Femur (tissue), 1 donor: ENCODE measurements around the gene ABCD2.
"Not testable (repeated sequence)": the region's sequence is repeated elsewhere in the genome, so short reads cannot be mapped to it uniquely, and the experiment has no call there.

Experiments
- DNase-seq: peaks from one replicate; pipeline ENCODE4 v3.0.0-alpha.2; 2017

Gene ABCD2

GRCh38 chr12:39526974-39527373 lies 92.6 kb downstream of the ABCD2 start:
- no peak for DNase-seq

- DNase-seq, result not testable (repeated sequence)
These were observed 97.4 kb downstream of the ABCD2 start for GRCh38 chr12:39522167-39522566.

DNA sequence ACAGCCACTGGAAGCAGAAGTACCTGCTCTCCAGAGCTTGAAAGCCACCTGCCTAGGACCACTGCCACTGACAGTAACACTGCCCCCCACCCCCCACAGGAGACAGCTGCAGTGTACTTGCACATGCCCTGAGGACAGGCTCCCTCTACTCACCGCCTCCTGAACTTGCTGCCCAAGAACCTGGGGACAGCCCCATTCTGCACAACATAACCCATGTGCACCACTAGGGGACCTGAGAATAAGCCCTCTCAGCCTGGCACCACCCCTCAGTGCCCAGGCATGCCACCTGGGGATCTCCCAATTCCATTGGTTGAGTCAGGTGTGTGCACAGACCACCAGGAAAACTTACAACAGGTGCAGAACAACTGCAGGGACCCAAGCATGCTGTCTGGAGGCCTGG lies 109.6 kb downstream of the ABCD2 start:
- no peak for DNase-seq

DNA sequence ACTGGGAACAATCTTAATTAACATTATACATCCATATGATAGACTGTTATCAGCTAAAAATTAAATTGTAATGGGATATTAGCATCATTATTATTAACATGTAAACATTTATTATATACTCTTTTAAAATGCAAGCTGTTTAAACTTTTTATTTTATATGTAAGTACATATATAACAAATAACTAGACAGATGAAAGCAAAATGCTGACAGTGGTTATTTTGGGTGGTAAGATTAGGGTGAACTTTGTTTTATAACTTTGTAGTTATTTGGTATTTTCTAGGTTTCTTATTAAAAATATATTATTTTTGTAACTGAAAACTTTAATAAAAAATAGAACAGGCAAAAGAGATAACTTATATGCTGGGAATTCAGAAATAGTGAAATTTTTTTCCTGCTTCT lies 114.0 kb downstream of the ABCD2 start:
- DNase-seq, result no peak

- no peak for DNase-seq
These were observed 114.6 kb downstream of the ABCD2 start for GRCh38 chr12:39505023-39505422.

GRCh38 chr12:39503439-39503838 lies 116.2 kb downstream of the ABCD2 start:
- no peak for DNase-seq

GRCh38 chr12:39502726-39503125 lies 116.9 kb downstream of the ABCD2 start:
- no peak for DNase-seq
